Measurements from ENCODE around the gene OXCT2.
"Not testable (repeated sequence)": the region's sequence is repeated elsewhere in the genome, so short reads cannot be mapped to it uniquely, and the experiment has no call there.

- TF ChIP-seq POLR2A (IDR thresholded peaks at IDR 0.05; ENCODE audit: low read length); GATA1 (IDR thresholded peaks at IDR 0.05; ENCODE audit: low read depth, low read length): not testable (repeated sequence)
These were observed 7.4 kb downstream of the OXCT2 start for GRCh38 chr1:39763619-39764374.

Data from erythroblast (primary cell).